NOMO-1 treated with DMSO at 0.1 percent for 48 hours (cell line): Measurements from ENCODE around the gene AGXT.

Experiments used
- DNase-seq: peaks from one replicate; lab custom pipeline; 2025; ENCODE audit not compliant: unreplicated experiment; lab: John Stamatoyannopoulos, UW

The AGXT gene

GRCh38 chr2:240925568-240926515, 57.2 kb downstream of the AGXT start:
- no peak for DNase-seq

- no peak for DNase-seq
Measured at GRCh38 chr2:240926516-240927389, 58.1 kb downstream of the AGXT start.

DNA sequence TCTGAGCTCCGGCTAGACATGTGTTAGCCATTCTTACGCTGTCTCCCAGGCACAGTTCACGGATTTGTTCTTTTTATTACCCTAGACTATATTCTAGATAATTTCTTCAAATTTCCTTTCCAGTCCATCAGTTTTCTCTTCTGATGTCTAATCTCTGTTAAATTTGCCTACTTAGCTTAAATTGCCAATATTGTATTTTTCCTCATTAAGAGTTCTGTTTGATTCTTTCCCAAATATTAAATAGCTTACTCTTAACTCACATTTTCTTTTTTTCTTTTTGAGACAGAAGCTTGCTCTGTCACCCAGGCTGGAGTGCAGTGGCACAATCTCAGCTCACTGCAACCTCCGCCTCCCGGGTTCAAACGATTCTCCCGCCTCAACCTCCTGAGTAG, 58.8 kb downstream of the AGXT start:
- DNase-seq = no peak

- no peak for DNase-seq
Measured at GRCh38 chr2:240928476-240929363, 60.1 kb downstream of the AGXT start.

- no peak for DNase-seq
Measured at GRCh38 chr2:240929364-240930095, 60.9 kb downstream of the AGXT start.
